Activated T-cell treated with anti-CD3 and anti-CD28 coated beads, Interleukin-2, amount 50 U/mL, for 72 hours (primary cell): ENCODE data around the gene OOEP. TPM values are rescaled to one million over a fixed set of nuclear protein-coding genes. Genes with fewer than 3 reads are reported as not detected.

Experiments
- total RNA-seq, 2 donors: library from RNA; stranded (reverse); gene quantifications; one replicate each; pipeline ENCODE4 v1.2.3, GENCODE V29; 2022

OOEP gene
- total RNA-seq, 2 donors from 2014 or later, result 0.76 to 0.77 TPM

Other genes starting within 250 kb of the OOEP start
- not detected for gene KHDC1L, start 144.4 kb downstream of the OOEP start, total RNA-seq
- 1 to 10 TPM; 3.4 to 3.7 TPM for gene KHDC1, start 106.7 kb downstream of the OOEP start, total RNA-seq
- not detected for gene DPPA5, start 15.6 kb downstream of the OOEP start, total RNA-seq
- gene KHDC3L, start 7.2 kb downstream of the OOEP start, total RNA-seq, result not detected
- under 1 TPM; 0.77 to 0.93 TPM for gene DDX43, start 24.9 kb upstream of the OOEP start, total RNA-seq
- 10 to 100 TPM; 20.7 to 26.9 TPM for gene CGAS, start 82.4 kb upstream of the OOEP start, total RNA-seq
- 10 to 100 TPM; 49.6 to 68.8 TPM for gene MTO1, start 91.8 kb upstream of the OOEP start, total RNA-seq
- over 10,000 TPM; 15,536 to 16,076 TPM for gene EEF1A1, start 151.1 kb upstream of the OOEP start, total RNA-seq